ENCODE measurements around the gene URB1.
"Not testable (repeated sequence)": the region's sequence is repeated elsewhere in the genome, so short reads cannot be mapped to it uniquely, and the experiment has no call there.

The URB1 gene

GRCh38 chr21:32279377-32279680, 113.5 kb downstream of the URB1 start:
- DNase-seq, result no peak

- DNase-seq, result peak; percentile 89
Measured at GRCh38 chr21:32278518-32279376, 114.1 kb downstream of the URB1 start, which contains the start of gene MIS18A. TSS of gene MIS18A (minus strand) at chr21:32279049. CDS start at chr21:32279014, 35 bp downstream.

GRCh38 chr21:32278103-32278502, 114.7 kb downstream of the URB1 start:
- DNase-seq, result peak; percentile 7

DNA sequence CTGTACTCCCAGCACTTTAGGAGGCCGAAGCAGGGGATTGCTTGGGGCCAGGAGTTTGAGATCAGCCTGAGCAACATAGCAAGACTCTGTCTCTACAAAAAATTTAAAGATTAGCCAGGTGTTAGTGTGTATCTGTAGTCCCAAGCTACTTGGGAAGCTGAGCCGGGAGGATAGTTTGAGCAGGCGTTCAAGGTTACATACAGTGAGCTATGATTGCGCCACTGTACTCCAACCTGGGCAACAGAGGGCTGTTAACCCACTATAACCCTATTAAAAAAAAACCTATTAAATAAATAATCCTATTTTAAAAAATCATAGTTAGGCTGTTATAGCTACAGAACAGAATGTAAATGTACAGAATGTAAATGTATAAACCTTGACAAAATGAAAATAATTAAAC, 116.1 kb downstream of the URB1 start:
- no peak for DNase-seq

DNA sequence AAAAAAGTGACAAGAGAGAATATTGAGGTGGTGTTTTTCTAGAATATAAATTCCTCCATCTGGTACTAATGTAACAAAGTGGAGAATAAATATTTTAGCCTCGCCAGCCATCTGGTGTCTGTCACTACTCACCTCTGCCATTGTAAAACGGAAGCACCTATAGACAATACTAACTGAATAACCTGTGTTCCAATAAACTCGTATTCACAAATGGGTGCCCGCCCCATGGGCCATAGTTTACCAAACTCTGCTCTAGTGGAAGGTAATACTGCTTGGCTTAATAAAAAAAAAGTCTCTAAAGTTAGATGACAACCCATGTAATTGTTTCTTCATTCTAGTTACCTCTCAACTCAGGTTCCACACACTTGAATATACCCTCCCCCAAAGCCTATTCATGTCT, 122.1 kb downstream of the URB1 start:
- no peak for DNase-seq

DNA sequence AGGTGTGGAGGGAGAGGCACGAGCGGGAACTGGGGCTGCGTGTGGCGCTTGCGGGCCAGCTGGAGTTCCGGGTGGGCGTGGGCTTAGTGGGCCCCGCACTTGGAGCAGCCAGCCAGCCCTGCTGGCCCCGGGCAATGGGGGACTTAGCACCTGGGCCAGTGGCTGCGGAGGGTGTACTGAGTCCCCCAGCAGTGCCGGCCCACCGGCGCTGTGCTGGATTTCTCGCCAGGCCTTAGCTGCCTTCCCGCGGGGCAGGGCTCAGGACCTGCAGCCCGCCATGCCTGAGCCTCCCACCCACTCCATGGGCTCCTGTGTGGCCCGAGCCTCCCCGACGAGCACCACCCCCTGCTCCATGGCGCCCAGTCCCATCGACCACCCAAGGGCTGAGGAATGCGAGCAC, 127.5 kb downstream of the URB1 start:
- not testable (repeated sequence) for DNase-seq

GRCh38 chr21:32261929-32262328, 130.9 kb downstream of the URB1 start:
- no peak for DNase-seq

All from HCEC 1CT (cell line).